ENCODE results near the gene EVI2A.
A peak's percentile ranks its signal among the peaks of the same experiment; 100 is the strongest.

The EVI2A gene

DNA sequence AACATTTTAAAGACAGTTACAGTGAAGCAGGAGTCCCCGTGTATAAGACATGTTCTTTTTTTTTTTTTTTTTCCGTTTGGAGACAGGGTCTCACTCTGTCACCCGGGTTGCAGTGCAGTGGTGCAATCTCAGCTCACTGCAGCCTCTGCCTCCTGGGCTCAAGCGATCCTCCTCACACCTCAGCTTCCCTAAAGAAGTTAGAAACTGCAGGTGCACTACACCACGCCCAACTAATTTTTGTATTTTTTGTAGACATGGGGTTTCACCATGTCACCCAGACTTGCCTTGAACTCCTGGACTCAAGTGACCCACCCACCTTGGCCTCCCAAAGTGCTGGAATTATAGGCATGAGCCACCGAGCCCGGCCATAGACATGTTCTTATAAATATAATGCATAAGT lies 10.5 kb downstream of the EVI2A start:
- TF ChIP-seq, protein P1, sequence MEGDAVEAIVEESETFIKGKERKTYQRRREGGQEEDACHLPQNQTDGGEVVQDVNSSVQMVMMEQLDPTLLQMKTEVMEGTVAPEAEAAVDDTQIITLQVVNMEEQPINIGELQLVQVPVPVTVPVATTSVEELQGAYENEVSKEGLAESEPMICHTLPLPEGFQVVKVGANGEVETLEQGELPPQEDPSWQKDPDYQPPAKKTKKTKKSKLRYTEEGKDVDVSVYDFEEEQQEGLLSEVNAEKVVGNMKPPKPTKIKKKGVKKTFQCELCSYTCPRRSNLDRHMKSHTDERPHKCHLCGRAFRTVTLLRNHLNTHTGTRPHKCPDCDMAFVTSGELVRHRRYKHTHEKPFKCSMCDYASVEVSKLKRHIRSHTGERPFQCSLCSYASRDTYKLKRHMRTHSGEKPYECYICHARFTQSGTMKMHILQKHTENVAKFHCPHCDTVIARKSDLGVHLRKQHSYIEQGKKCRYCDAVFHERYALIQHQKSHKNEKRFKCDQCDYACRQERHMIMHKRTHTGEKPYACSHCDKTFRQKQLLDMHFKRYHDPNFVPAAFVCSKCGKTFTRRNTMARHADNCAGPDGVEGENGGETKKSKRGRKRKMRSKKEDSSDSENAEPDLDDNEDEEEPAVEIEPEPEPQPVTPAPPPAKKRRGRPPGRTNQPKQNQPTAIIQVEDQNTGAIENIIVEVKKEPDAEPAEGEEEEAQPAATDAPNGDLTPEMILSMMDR (IDR thresholded peaks at IDR 0.05; ENCODE audit: insufficient read depth, low read length, poor library complexity, severe bottlenecking): no peak
- no peaks in the 10 kb centered on the region for H3K9me3 ChIP-seq (ENCODE audit: insufficient read depth, low read length)
- peak overlapping the region; percentile 72 for H3K9ac ChIP-seq (ENCODE audit: low read length)
- peaks cover 79% of the 10 kb centered on the region for H3F3A ChIP-seq (ENCODE audit: insufficient read depth)
- no peaks in the 10 kb centered on the region for H3K27me3 ChIP-seq (ENCODE audit: low read length)
- peak overlapping the region; percentile 100 for H3K4me2 ChIP-seq (ENCODE audit: low read depth, low read length, poor library complexity, severe bottlenecking)
- no peak overlapping the region for H2AFZ ChIP-seq (ENCODE audit: low read depth, low read length, severe bottlenecking)
- H3K36me3 ChIP-seq (ENCODE audit: low read length): peaks cover 11% of the 10 kb centered on the region
- H3K27ac ChIP-seq (ENCODE audit: low read depth, low read length): peak overlapping the region; percentile 100
- H3K4me3 ChIP-seq (ENCODE audit: insufficient read depth, low read length, poor library complexity, severe bottlenecking): peak overlapping the region; percentile 80
- H4K20me1 ChIP-seq (ENCODE audit: low read depth, low read length): no peaks in the 10 kb centered on the region
- H3K9me2 ChIP-seq (replicated peaks; ENCODE audit: insufficient read depth, low read length): no peaks in the 10 kb centered on the region
- peaks cover 85% of the 10 kb centered on the region for H3K79me2 ChIP-seq (ENCODE audit: insufficient read depth, low read length)

DNA sequence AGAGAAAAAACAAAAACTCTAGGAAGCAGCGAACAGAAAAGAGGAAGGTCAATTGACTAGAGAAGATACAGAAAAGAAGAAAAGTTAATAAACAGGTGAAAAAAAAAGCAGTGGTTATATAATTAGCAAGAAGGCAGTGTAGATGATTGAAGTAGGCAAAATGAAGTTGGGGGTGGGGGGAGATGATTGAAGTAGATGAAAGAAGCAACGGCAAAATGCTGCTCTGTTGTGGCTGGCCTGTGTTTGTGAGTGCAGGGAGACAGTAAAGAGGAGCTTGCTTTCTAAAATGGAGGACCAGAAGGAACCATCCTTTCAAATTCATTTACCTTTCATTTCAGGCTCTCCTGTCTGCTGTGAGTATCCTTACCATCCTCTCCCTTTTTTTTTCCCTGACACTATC lies 11.2 kb downstream of the EVI2A start:
- peak overlapping the region; percentile 80 for H3K4me3 ChIP-seq (ENCODE audit: insufficient read depth, low read length, poor library complexity, severe bottlenecking)
- H3K4me2 ChIP-seq (ENCODE audit: low read depth, low read length, poor library complexity, severe bottlenecking): peak overlapping the region; percentile 100

DNA sequence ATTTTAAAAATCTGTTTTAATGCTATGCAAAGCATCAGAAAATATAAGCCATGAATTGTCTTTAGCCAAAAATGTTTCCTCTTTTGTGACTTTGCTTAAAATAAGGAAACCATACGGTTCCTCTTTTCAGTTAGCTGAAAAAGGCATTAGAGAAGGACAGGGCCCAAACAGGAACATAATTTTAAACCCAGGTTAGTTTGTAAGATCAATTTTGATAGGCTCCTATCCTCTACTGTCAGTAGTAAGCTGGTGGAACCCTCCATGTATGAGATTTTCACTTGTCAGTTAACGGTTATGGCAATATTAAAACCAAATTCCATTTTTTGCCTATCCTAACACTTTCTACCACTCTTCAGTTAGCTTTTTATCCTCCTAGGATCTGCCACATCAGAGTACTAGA lies 11.9 kb downstream of the EVI2A start:
- Histone ChIP-seq H3K27ac (ENCODE audit: low read depth, low read length) (peak overlapping the region; percentile 100), H3K9ac (ENCODE audit: low read length) (peak overlapping the region; percentile 72), H2AFZ (ENCODE audit: low read depth, low read length, severe bottlenecking) (no peak overlapping the region), H3K4me3 (ENCODE audit: insufficient read depth, low read length, poor library complexity, severe bottlenecking) (peak overlapping the region; percentile 80), H3K27me3 (ENCODE audit: low read length) (no peaks in the 10 kb centered on the region), H4K20me1 (ENCODE audit: low read depth, low read length) (no peaks in the 10 kb centered on the region), H3K9me2 (replicated peaks; ENCODE audit: insufficient read depth, low read length) (no peaks in the 10 kb centered on the region), H3K4me2 (ENCODE audit: low read depth, low read length, poor library complexity, severe bottlenecking) (peak overlapping the region; percentile 100), H3K9me3 (ENCODE audit: insufficient read depth, low read length) (no peaks in the 10 kb centered on the region), H3K36me3 (ENCODE audit: low read length) (peaks cover 24% of the 10 kb centered on the region), H3K79me2 (ENCODE audit: insufficient read depth, low read length) (peaks cover 84% of the 10 kb centered on the region), H3F3A (ENCODE audit: insufficient read depth) (peaks cover 72% of the 10 kb centered on the region)
- TF ChIP-seq, protein P1 (IDR thresholded peaks at IDR 0.05; ENCODE audit: insufficient read depth, low read length, poor library complexity, severe bottlenecking): no peak
- no peak for TF ChIP-seq EZH2phosphoT487 (conservative IDR thresholded peaks at IDR 0.05; ENCODE audit: low read length)

More for the DNA sequence above, 11.2 kb downstream of the EVI2A start:
- Histone ChIP-seq H3K9me2 (replicated peaks; ENCODE audit: insufficient read depth, low read length) (no peaks in the 10 kb centered on the region), H3K9me3 (ENCODE audit: insufficient read depth, low read length) (no peaks in the 10 kb centered on the region), H3K36me3 (ENCODE audit: low read length) (peaks cover 17% of the 10 kb centered on the region), H3K27me3 (ENCODE audit: low read length) (no peaks in the 10 kb centered on the region), H3K79me2 (ENCODE audit: insufficient read depth, low read length) (peaks cover 87% of the 10 kb centered on the region), H2AFZ (ENCODE audit: low read depth, low read length, severe bottlenecking) (no peak overlapping the region), H4K20me1 (ENCODE audit: low read depth, low read length) (no peaks in the 10 kb centered on the region), H3F3A (ENCODE audit: insufficient read depth) (peaks cover 72% of the 10 kb centered on the region), H3K27ac (ENCODE audit: low read depth, low read length) (peak overlapping the region; percentile 100), H3K9ac (ENCODE audit: low read length) (peak overlapping the region; percentile 72)
- TF ChIP-seq EZH2phosphoT487 (conservative IDR thresholded peaks at IDR 0.05; ENCODE audit: low read length): no peak
- TF ChIP-seq, protein P1 (IDR thresholded peaks at IDR 0.05; ENCODE audit: insufficient read depth, low read length, poor library complexity, severe bottlenecking): no peak

All from SU-DHL-6 (cell line).